Activated CD8-positive, alpha-beta T cell treated with anti-CD3 and anti-CD28 coated beads for 36 hours (primary cell): ENCODE measurements around the gene ANP32B. TPM values are rescaled to one million over a fixed set of nuclear protein-coding genes. Genes with fewer than 3 reads are reported as not detected.

Experiments
- ATAC-seq: fragments of 200-7000 bp; cut with Tn5 transposase; one replicate; pipeline ENCODE4 v1.10.0; 2021; ENCODE audit warnings: mild to moderate bottlenecking, moderate library complexity
- CTCF ChIA-PET: fragments of 350-600 bp; sonication (Branson Sonifier 250); formaldehyde crosslinking; loops from one replicate; lab custom pipeline; 2021; ENCODE audit warnings: antibody characterized with exemption; lab: Charles Lee
- POLR2A ChIA-PET: fragments of 350-600 bp; sonication (Branson Sonifier 250); formaldehyde crosslinking; loops from one replicate; lab custom pipeline; 2021; ENCODE audit warnings: antibody characterized with exemption; lab: Charles Lee
- DNase-seq: peaks from one replicate; pipeline ENCODE4 v3.0.0-alpha.2; 2020
- H3K27ac Mint-ChIP-seq: one replicate; pipeline ENCODE4 v1.8.0; 2021; ENCODE audit warnings: mild to moderate bottlenecking, mixed read lengths
- H3K27me3 Mint-ChIP-seq: one replicate; pipeline ENCODE4 v1.8.0; 2021; ENCODE audit warnings: mixed read lengths
- H3K36me3 Mint-ChIP-seq: one replicate; pipeline ENCODE4 v1.8.0; 2021; ENCODE audit warnings: low read depth, mixed read lengths
- H3K4me1 Mint-ChIP-seq: one replicate; pipeline ENCODE4 v1.8.0; 2021; ENCODE audit warnings: low read depth, mixed read lengths
- H3K4me3 Mint-ChIP-seq: one replicate; pipeline ENCODE4 v1.8.0; 2021; ENCODE audit warnings: mild to moderate bottlenecking, moderate library complexity, mixed read lengths
- H3K9me3 Mint-ChIP-seq: one replicate; pipeline ENCODE4 v1.8.0; 2021; ENCODE audit warnings: mixed read lengths
- CTCF ChIP-seq: fragments of 200-600 bp; IDR thresholded peaks from one replicate; pipeline ENCODE4 v1.8.0; 2022; ENCODE audit warnings: antibody characterized with exemption, mild to moderate bottlenecking
- intact Hi-C: fragments of 100-400 bp; cut with micrococcal nuclease; formaldehyde crosslinking; loops from one replicate; pipeline ENCODE4 v1.10.0; 2022
- total RNA-seq, 2 experiments: library from RNA; stranded (reverse); gene quantifications; one replicate each; pipeline ENCODE4 v1.2.3, GENCODE V29; 2021

ANP32B gene
- total RNA-seq, 2 experiments from 2014 or later, result 374 to 389 TPM

DNA sequence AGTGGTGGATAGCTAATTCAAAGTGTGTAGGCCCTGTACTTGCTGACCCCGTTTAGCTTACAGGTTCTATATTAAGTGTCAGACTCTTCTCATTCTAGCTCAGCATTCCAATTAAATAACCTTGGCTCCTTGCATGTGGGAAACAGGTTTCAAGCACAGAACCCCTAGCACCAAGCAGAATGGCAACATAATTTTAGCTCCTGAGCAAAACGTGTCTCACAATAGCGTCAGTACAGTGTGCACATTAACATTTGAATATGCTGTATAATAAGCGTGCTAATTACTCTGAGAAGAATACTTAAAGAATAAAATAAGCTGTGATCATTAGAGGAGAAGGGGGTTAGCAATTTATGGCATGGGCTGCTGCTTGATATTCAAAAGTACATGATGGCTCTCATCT, 21.0 kb upstream of the ANP32B start:
- DNase-seq (no peak), ATAC-seq (no peak)
- H3K9me3 Mint-ChIP-seq, result no peaks in the 10 kb centered on the region
- H3K4me1 Mint-ChIP-seq, result peaks cover 4% of the 10 kb centered on the region
- H3K27me3 Mint-ChIP-seq, result peaks cover 2% of the 10 kb centered on the region
- H3K27ac Mint-ChIP-seq, result no peak overlapping the region
- ChIA-PET CTCF (interaction anchor here (0.8 to 4.9 kb wide), 7 partner anchors 8 to 73 kb away, joined by 3 to 29 read pairs (median 4); partner anchors contain the start of gene TRMO), POLR2A (interaction anchor here (5.0 kb wide), 1 partner anchor 21 kb away, joined by 40 read pairs; the partner anchor contains the start of gene ANP32B)
- intact Hi-C loops, result no loop called here
- H3K4me3 Mint-ChIP-seq, result no peak overlapping the region
- H3K36me3 Mint-ChIP-seq, result no peaks in the 10 kb centered on the region
- no peak for TF ChIP-seq CTCF

DNA sequence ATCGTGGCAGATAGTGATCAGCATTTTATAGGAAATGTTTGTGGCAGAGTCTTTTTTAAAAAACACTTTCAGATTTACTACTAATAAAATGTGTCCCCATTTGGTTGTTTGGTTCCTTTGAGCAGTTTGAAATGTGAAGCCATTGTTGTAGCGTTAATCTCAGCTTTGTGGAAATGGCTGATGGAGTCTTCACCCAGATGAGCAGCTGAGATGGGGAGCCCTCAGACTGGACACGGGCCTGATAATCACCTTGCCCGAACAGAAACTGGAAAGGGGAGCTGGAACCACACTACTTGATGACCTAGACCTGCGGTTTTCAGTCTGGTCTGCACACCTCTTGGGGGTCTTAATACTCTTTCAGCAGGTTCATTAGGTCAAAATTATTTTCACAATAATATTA, 20.6 kb upstream of the ANP32B start:
- CTCF ChIA-PET, result interaction anchor here (0.8 to 4.9 kb wide), 7 partner anchors 8 to 72 kb away, joined by 3 to 29 read pairs (median 4); partner anchors contain the start of gene TRMO
- ATAC-seq, result no peak
- no peaks in the 10 kb centered on the region for H3K9me3 Mint-ChIP-seq

DNA sequence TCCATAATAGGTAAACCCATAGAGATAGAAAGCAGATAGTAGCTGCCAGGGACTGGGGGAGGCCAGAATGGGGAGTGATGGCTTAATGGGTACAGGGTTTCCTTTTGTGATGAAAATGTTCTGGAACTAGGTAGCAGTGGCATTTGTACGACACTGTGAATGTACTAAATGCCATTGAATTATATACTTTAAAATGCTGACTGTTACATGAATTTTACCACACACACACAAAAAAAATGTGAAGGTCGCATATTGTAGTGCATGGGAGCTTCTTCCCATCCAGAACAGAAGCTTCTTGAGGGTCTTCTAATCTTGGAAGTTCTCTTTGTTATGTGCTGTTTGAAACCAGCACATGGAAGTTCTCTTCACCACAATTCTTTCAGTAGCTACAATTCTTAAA, 19.9 kb upstream of the ANP32B start:
- intact Hi-C loops, result no loop called here
- H3K27ac Mint-ChIP-seq, result no peak overlapping the region
- H3K9me3 Mint-ChIP-seq, result no peaks in the 10 kb centered on the region

More for the DNA sequence above, 20.6 kb upstream of the ANP32B start:
- intact Hi-C loops, result no loop called here
- peaks cover 4% of the 10 kb centered on the region for H3K4me1 Mint-ChIP-seq
- no peak overlapping the region for H3K27ac Mint-ChIP-seq
- DNase-seq, result no peak
- H3K4me3 Mint-ChIP-seq, result no peak overlapping the region
- no peak for TF ChIP-seq CTCF
- H3K36me3 Mint-ChIP-seq, result no peaks in the 10 kb centered on the region
- H3K27me3 Mint-ChIP-seq, result peaks cover 2% of the 10 kb centered on the region
- POLR2A ChIA-PET, result interaction anchor here (5.0 kb wide), 1 partner anchor 20 kb away, joined by 40 read pairs; the partner anchor contains the start of gene ANP32B

GRCh38 chr9:97964901-97965300, 18.2 kb upstream of the ANP32B start:
- H3K27me3 Mint-ChIP-seq, result peaks cover 2% of the 10 kb centered on the region
- DNase-seq (no peak), ATAC-seq (no peak)
- POLR2A ChIA-PET, result interaction anchor here (5.0 kb wide), 1 partner anchor 18 kb away, joined by 40 read pairs; the partner anchor contains the start of gene ANP32B
- H3K4me3 Mint-ChIP-seq, result no peak overlapping the region
- no peak overlapping the region for H3K27ac Mint-ChIP-seq
- H3K36me3 Mint-ChIP-seq, result no peaks in the 10 kb centered on the region
- CTCF ChIA-PET, result interaction anchor here (0.7 to 4.9 kb wide), 2 partner anchors 11 to 42 kb away, joined by 3 to 29 read pairs; partner anchors contain the start of gene TRMO
- H3K9me3 Mint-ChIP-seq, result no peaks in the 10 kb centered on the region
- intact Hi-C loops, result no loop called here
- H3K4me1 Mint-ChIP-seq, result peaks cover 7% of the 10 kb centered on the region
- no peak for TF ChIP-seq CTCF

More for the DNA sequence above, 19.9 kb upstream of the ANP32B start:
- CTCF ChIA-PET, result interaction anchor here (0.7 to 4.9 kb wide), 6 partner anchors 9 to 62 kb away, joined by 3 to 29 read pairs (median 4); partner anchors contain the start of gene TRMO
- no peak for TF ChIP-seq CTCF
- ATAC-seq (no peak), DNase-seq (no peak)
- H3K27me3 Mint-ChIP-seq, result peaks cover 2% of the 10 kb centered on the region
- no peak overlapping the region for H3K4me3 Mint-ChIP-seq
- no peaks in the 10 kb centered on the region for H3K36me3 Mint-ChIP-seq
- POLR2A ChIA-PET, result interaction anchor here (5.0 kb wide), 1 partner anchor 19 kb away, joined by 40 read pairs; the partner anchor contains the start of gene ANP32B
- peaks cover 4% of the 10 kb centered on the region for H3K4me1 Mint-ChIP-seq

DNA sequence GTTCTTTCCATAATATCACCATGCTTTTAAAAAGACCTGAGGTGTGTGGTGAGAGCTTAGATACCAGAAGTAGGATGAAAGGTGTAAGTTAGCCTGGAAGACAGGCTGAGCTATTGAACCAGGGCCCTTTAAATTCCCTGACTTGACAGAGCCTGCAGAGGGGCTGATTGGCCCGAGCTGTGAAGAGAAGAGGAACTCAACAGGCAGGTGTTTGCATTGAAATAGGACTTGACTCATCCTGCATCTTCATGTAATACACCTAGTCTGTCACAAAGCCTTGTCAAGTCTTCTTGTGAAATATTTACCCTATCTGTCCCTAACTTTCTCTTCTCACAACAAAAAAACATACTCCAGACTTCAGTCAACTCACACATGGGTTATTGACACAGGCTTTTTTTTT, 16.6 kb upstream of the ANP32B start:
- Mint-ChIP-seq H3K4me1 (peaks cover 16% of the 10 kb centered on the region), H3K9me3 (no peaks in the 10 kb centered on the region), H3K36me3 (no peaks in the 10 kb centered on the region), H3K4me3 (no peak overlapping the region), H3K27me3 (peaks cover 2% of the 10 kb centered on the region), H3K27ac (no peak overlapping the region)
- TF ChIP-seq CTCF, result no peak
- CTCF ChIA-PET, result interaction anchor here (0.6 to 4.9 kb wide), 3 partner anchors 11 to 348 kb away, joined by 3 to 27 read pairs (median 3); partner anchors contain the start of gene TRMO
- DNase-seq (no peak), ATAC-seq (no peak)
- POLR2A ChIA-PET, result interaction anchor here (1.2 kb wide), 1 partner anchor 16 kb away, joined by 3 read pairs; the partner anchor contains the start of gene ANP32B
- intact Hi-C loops, result no loop called here
